HepG2 (cell line): ENCODE data around the gene PCNT. TPM values are rescaled to one million over a fixed set of nuclear protein-coding genes. Genes with fewer than 3 reads are reported as not detected.

ENCODE experiments used
- ATAC-seq: fragments of 200-7000 bp; cut with Tn5 transposase; 3 replicates; pipeline ENCODE4 v1.9.1; 2020; ENCODE audit warnings: mild to moderate bottlenecking, moderate library complexity
- BruUV-seq: library from RNA; stranded (reverse); fragments of 400-500 nt; replicated peaks from 2 replicates; lab custom pipeline; 2021; lab: Mats Ljungman, UMichigan
- CTCF ChIA-PET: fragments of 300-600 bp; formaldehyde crosslinking; extraction: SDS; loops from one replicate; lab custom pipeline; 2021; ENCODE audit warnings: low total read pairs, inconsistent platforms, low intra/inter-chr PET ratio; lab: Yijun Ruan, JAX
- POLR2A ChIA-PET: fragments of 350-600 bp; sonication (Branson Sonifier 250); formaldehyde crosslinking; loops from one replicate; lab custom pipeline; 2020; ENCODE audit warnings: antibody characterized with exemption, inconsistent platforms; lab: Yijun Ruan, JAX
- DNase-seq: peaks from one replicate; pipeline ENCODE4 v3.0.0-alpha.2; 2015; ENCODE audit warnings: low spot score
- FAIRE-seq: peaks from 3 replicates; lab custom pipeline; 2011; peaks lifted over from hg19 to GRCh38; lab: Jason Lieb, UNC
- H2AFZ ChIP-seq: one replicate; pipeline ENCODE4 v1.6.1; 2011; ENCODE audit warnings: low read length, inconsistent platforms
- H3K27ac ChIP-seq: fragments of 300-600 bp; 3 replicates; pipeline ENCODE4 v1.8.0; 2011; ENCODE audit warnings: mixed run types, mild to moderate bottlenecking, mixed read lengths, low read length, inconsistent platforms; ENCODE audit not compliant: insufficient read depth; ENCODE audit errors: extremely low read length
- H3K27me3 ChIP-seq, 2 experiments: fragments of 200-600 bp in 1 of 2; 2 replicates in 1 of 2; 3 replicates in 1 of 2; pipeline versions ENCODE4 v1.6.0 to v1.8.0; 2011; ENCODE audit warnings: low read length in 2 of 2, mild to moderate bottlenecking in 2 of 2, moderate library complexity in 2 of 2, inconsistent platforms in 1 of 2; ENCODE audit not compliant: insufficient read depth in 2 of 2, control insufficient read depth in 1 of 2
- H3K36me3 ChIP-seq, 2 experiments: fragments of 200-600 bp in 1 of 2; replicated peaks in 1 of 2; 2 replicates in 1 of 2; 3 replicates in 1 of 2; pipeline versions ENCODE4 v1.5.1 to v1.8.0; 2011; ENCODE audit warnings: low read length in 2 of 2, inconsistent platforms in 1 of 2; ENCODE audit not compliant: insufficient read depth in 2 of 2, control insufficient read depth in 1 of 2
- H3K4me1 ChIP-seq: 2 replicates; pipeline ENCODE4 v1.5.1; 2012; ENCODE audit warnings: low read length, inconsistent platforms; ENCODE audit not compliant: insufficient read depth
- H3K4me2 ChIP-seq: 2 replicates; pipeline ENCODE4 v1.6.0; 2011; ENCODE audit warnings: low read depth, low read length, inconsistent platforms
- H3K4me3 ChIP-seq, 3 experiments: fragments of 200-600 bp in 1 of 3; sonication (generic), shearing (Covaris generic) in 1 of 3; replicated peaks in 1 of 3; 2 replicates each; pipeline ENCODE4 v1.5.1; 2011 to 2016; ENCODE audit warnings: low read length in 3 of 3, inconsistent platforms in 2 of 3, low read depth in 2 of 3, mild to moderate bottlenecking in 2 of 3, control low read depth in 1 of 3, mixed read lengths in 1 of 3; ENCODE audit not compliant: insufficient read depth in 1 of 3
- H3K79me2 ChIP-seq: one replicate; pipeline ENCODE4 v1.6.1; 2011; ENCODE audit warnings: low read length, inconsistent platforms; ENCODE audit not compliant: insufficient read depth
- H3K9ac ChIP-seq: 2 replicates; pipeline ENCODE4 v1.6.0; 2011; ENCODE audit warnings: mild to moderate bottlenecking, low read depth, low read length, inconsistent platforms; ENCODE audit not compliant: insufficient read depth
- H3K9me3 ChIP-seq: 2 replicates; pipeline ENCODE4 v1.5.1; 2012; ENCODE audit warnings: mild to moderate bottlenecking, low read length
- H4K20me1 ChIP-seq: 2 replicates; pipeline ENCODE4 v1.6.0; 2011; ENCODE audit warnings: inconsistent platforms, mild to moderate bottlenecking, low read length, moderate library complexity; ENCODE audit not compliant: insufficient read depth
- EZH2 ChIP-seq: conservative IDR thresholded peaks from 2 replicates; pipeline ENCODE4 v1.6.1; 2012; ENCODE audit warnings: mild to moderate bottlenecking, low read depth, low read length, moderate library complexity
- HCFC1 ChIP-seq: fragments of 150-350 bp; IDR thresholded peaks from 2 replicates; pipeline ENCODE4 v1.6.1; 2014; ENCODE audit warnings: low read depth, low read length
- IKZF4 ChIP-seq: sonication (generic); formaldehyde crosslinking; IDR thresholded peaks from 2 replicates; pipeline ENCODE4 v1.5.1; 2020; ENCODE audit warnings: borderline replicate concordance, mild to moderate bottlenecking, low read depth, missing genetic modification reagents; ENCODE audit errors: not compliant biosample characterization
- JUND ChIP-seq: sonication (generic); formaldehyde crosslinking; IDR thresholded peaks from 2 replicates; pipeline ENCODE4 v1.8.0; 2022; ENCODE audit warnings: mild to moderate bottlenecking, missing genetic modification reagents
- KLF13 ChIP-seq: sonication (generic); formaldehyde crosslinking; IDR thresholded peaks from 2 replicates; pipeline ENCODE4 v1.4.0; 2020; ENCODE audit warnings: mild to moderate bottlenecking, missing genetic modification reagents
- KLF6 ChIP-seq: IDR thresholded peaks from 2 replicates; pipeline ENCODE4 v1.8.0; 2016; ENCODE audit warnings: missing biosample characterization, missing genetic modification reagents
- SP2 ChIP-seq: sonication (generic); formaldehyde crosslinking; IDR thresholded peaks from 2 replicates; pipeline ENCODE4 v1.5.1; 2020; ENCODE audit warnings: mild to moderate bottlenecking, missing genetic modification reagents
- ZBTB7A ChIP-seq: sonication (generic); formaldehyde crosslinking; IDR thresholded peaks from 2 replicates; pipeline ENCODE4 v1.8.0; 2022; ENCODE audit warnings: mild to moderate bottlenecking, missing genetic modification reagents
- ZNF879 ChIP-seq: sonication (generic); formaldehyde crosslinking; IDR thresholded peaks from 2 replicates; pipeline ENCODE4 v1.8.1; 2023; ENCODE audit warnings: missing genetic modification reagents
- ZXDC ChIP-seq: sonication (generic); formaldehyde crosslinking; IDR thresholded peaks from 2 replicates; pipeline ENCODE4 v1.5.0; 2020; ENCODE audit warnings: mild to moderate bottlenecking, missing genetic modification reagents
- WGBS: methylation state at CpG from one replicate; pipeline ENCODE4 v1.1.6; 2017; ENCODE audit warnings: low lambda C conversion rate; 5-methylcytosine and 5-hydroxymethylcytosine counted together
- in situ Hi-C: cut with HindIII; loops from 2 replicates; pipeline ENCODE4 v1.10.0; 2017; ENCODE audit warnings: low pct_unique_long_range_greater_than_20kb; ENCODE audit not compliant: extremely low pct_ligation_motif_present
- intact Hi-C: fragments of 100-400 bp; cut with micrococcal nuclease; formaldehyde crosslinking; loops from one replicate; pipeline ENCODE4 v1.10.0; 2022; ENCODE audit not compliant: unreplicated experiment
- polyA plus RNA-seq, 8 experiments: library from polyadenylated mRNA; depleted of rRNA in 3 of 8; stranded (reverse) in 7 of 8; unstranded in 1 of 8; fragments of >200 nt; fragmentation: Illumina TruSeq in 4 of 8; extraction: Trizol in 4 of 8; gene quantifications; 2 replicates each; pipeline versions ENCODE4 v1.2.1 to v1.2.3, GENCODE V29; 2011 to 2016; ENCODE audit warnings: low read depth in 4 of 8, missing spikeins in 1 of 8, mixed read lengths in 1 of 8; ENCODE audit not compliant: insufficient read depth in 1 of 8
- total RNA-seq, 5 experiments: library from RNA; depleted of rRNA; stranded (reverse); fragments of >200 nt; fragmentation: Illumina TruSeq; extraction: Trizol; gene quantifications; 2 replicates each; pipeline ENCODE4 v1.2.3, GENCODE V29; 2016; ENCODE audit warnings: low read depth in 1 of 5
- TF ChIP-seq, protein P1 (sequence below): conservative IDR thresholded peaks from 2 replicates; pipeline ENCODE4 v1.6.1; 2018; ENCODE audit warnings: missing genetic modification reagents
- TF ChIP-seq, protein P2 (sequence below): sonication (generic); formaldehyde crosslinking; IDR thresholded peaks from 2 replicates; pipeline ENCODE4 v1.4.0; 2020; ENCODE audit warnings: missing genetic modification reagents

The PCNT gene
- total and polyA plus RNA-seq, 2 of the 13 experiments (the other 11 are each of a cell fraction or from before 2014, with no cell fraction given) = 5.6 to 12.4 TPM

GRCh38 chr21:46472246-46472645 lies 148.3 kb downstream of the PCNT start:
- ChIA-PET POLR2A (interaction anchor here (2.4 kb wide), 1 partner anchor 14 kb away, joined by 11 read pairs; the partner anchor contains the start of gene DIP2A), CTCF (no interaction called here)
- 94% methylated on average over 6 of the region's 6 CpGs for WGBS
- Histone ChIP-seq H3K9ac (0 out of 2 replicates have a peak overlapping the region, but pooled peaks have one; percentile 29), H3K4me3 (no peak overlapping the region), H3K79me2 (peaks cover 9% of the 10 kb centered on the region), H3K4me1 (peaks cover 10% of the 10 kb centered on the region), H4K20me1 (no peaks in the 10 kb centered on the region), H3K36me3 (peaks cover 0 to 5% of the 10 kb centered on the region in 2 experiments; a peak in 1 of 5 replicates), H3K27ac (no peak overlapping the region), H3K27me3 (no peaks in the 10 kb centered on the region; a peak in 1 of 5 replicates), H3K4me2 (no peak overlapping the region), H2AFZ (no peak overlapping the region), H3K9me3 (no peaks in the 10 kb centered on the region)
- in situ Hi-C loops = no loop called here
- BruUV-seq = no TSS peak
- FAIRE-seq (no peak), ATAC-seq (peak; percentile 53), DNase-seq (no peak)
- intact Hi-C loops = no loop called here
- no peak for TF ChIP-seq ZNF879
- TF ChIP-seq HCFC1 = no peak
- no peak for TF ChIP-seq KLF13
- TF ChIP-seq, protein P1, sequence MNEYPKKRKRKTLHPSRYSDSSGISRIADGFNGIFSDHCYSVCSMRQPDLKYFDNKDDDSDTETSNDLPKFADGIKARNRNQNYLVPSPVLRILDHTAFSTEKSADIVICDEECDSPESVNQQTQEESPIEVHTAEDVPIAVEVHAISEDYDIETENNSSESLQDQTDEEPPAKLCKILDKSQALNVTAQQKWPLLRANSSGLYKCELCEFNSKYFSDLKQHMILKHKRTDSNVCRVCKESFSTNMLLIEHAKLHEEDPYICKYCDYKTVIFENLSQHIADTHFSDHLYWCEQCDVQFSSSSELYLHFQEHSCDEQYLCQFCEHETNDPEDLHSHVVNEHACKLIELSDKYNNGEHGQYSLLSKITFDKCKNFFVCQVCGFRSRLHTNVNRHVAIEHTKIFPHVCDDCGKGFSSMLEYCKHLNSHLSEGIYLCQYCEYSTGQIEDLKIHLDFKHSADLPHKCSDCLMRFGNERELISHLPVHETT = no peak
- TF ChIP-seq, protein P2, sequence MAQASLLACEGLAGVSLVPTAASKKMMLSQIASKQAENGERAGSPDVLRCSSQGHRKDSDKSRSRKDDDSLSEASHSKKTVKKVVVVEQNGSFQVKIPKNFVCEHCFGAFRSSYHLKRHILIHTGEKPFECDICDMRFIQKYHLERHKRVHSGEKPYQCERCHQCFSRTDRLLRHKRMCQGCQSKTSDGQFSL = no peak
- no peak for TF ChIP-seq JUND
- TF ChIP-seq ZBTB7A (CRISPR knock-in tag) = no peak
- TF ChIP-seq EZH2 = no peak

GRCh38 chr21:46474382-46474781 lies 150.4 kb downstream of the PCNT start:
- Histone ChIP-seq H2AFZ (no peak overlapping the region), H3K27ac (no peak overlapping the region), H3K4me1 (peaks cover 10% of the 10 kb centered on the region), H4K20me1 (no peaks in the 10 kb centered on the region), H3K36me3 (peaks cover 2 to 7% of the 10 kb centered on the region in 2 experiments; a peak in 2 of 5 replicates), H3K9me3 (no peaks in the 10 kb centered on the region), H3K27me3 (no peaks in the 10 kb centered on the region; a peak in 1 of 5 replicates), H3K4me2 (no peak overlapping the region), H3K79me2 (peaks cover 9% of the 10 kb centered on the region), H3K4me3 (no peak overlapping the region), H3K9ac (no peak overlapping the region)
- intact Hi-C loops (no loop called here), in situ Hi-C loops (no loop called here)
- POLR2A ChIA-PET = no interaction called here
- FAIRE-seq = no peak
- no TSS peak for BruUV-seq
- no peak for DNase-seq
- no peak for ATAC-seq
- CTCF ChIA-PET = no interaction called here
- WGBS = 93% methylated on average over 2 of the region's 2 CpGs
- TF ChIP-seq SP2 (CRISPR knock-in tag) (no peak), ZXDC (no peak), KLF6 (CRISPR knock-in tag) (no peak), IKZF4 (CRISPR knock-in tag) (no peak)
